DMS114 treated with DMSO at 0.1 percent for 48 hours (cell line): ENCODE data around the gene CRABP2.
A peak's percentile ranks its signal among the peaks of the same experiment; 100 is the strongest.

Experiments used
- DNase-seq: peaks from one replicate; lab custom pipeline; 2025; ENCODE audit not compliant: unreplicated experiment; lab: John Stamatoyannopoulos, UW

CRABP2 gene

DNA sequence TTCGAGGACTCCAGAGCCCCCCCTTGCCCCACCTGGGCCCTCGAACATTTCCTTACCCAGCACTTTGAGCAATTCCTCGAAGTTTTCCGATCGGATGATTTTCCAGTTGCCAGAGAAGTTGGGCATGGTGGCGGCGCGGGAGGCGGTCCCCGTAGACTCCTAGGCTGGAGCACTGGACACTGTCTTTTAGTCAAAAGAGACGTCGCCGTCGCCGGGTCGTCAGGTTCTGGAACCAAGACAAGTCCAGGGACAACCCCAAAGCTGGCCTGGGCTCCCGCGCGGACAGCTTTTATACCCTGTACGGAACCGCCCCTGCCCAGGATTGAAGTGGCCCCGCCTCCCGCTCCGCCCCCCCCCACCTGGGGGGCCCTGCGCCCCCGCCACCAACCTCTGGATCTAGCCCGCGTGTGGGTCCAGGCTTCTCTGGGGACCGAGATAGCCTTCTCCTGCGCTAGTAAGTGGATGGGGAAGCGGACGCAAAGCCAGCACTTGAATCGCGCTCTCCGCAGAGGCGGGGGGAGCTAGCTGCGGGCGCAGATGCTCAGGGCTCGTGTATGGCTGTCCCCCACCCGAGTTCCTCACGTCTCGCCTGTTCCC, at the start of gene CRABP2:
Gene CRABP2 (minus strand): TSS at position 263 of the 597 bp plus-strand sequence. CDS start 137 bp downstream, at position 126.
- no peak for DNase-seq

DNA sequence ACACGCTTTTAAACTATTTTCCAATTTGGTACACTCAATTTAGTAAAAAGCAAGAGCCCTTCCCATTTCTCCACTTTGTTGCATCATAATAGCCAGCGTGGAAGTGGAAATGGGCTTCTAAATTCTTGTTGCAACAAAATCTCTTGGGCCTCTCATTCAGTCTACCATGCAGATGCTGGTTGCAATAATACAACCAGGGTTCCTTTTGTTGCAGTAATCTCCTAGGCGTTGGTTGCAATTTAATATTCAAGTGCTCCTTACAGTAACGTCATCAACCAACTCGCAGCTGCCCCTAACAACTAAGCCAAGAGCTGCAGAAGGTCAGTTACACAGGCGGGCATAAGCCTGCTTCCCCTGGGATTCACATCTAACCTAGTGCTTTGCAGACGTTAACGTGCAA, 48.8 kb upstream of the CRABP2 start:
- no peak for DNase-seq

DNA sequence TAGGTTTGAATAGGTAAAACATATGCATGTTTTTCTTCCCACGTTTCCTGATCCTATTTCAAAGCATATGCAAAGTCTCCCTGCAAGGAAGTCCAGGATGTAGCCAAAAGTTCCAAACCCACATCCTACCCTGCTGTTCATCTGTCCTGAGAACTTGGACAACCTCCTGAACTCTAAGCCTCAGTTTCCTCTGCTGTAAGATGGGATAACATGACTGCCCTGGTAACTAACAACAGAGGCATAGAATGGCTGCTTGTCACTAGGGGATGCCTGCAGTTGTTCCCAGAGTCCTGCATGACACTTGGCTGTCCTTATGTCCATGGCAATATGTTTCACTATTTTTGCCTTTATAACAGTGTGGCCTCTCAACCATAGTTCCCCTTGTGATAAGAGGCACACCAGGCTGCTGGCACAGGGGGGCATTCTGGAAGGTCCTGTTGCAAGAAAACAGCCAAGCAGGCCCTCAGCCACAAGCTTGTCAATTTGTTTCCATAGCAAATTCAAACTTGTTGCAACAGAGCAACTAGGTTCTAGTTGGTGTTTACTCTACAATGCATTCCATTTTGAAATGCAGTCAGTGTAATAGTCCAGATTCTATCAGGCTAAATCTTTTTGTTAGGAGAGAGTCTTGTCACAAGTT, 47.6 kb upstream of the CRABP2 start:
- no peak for DNase-seq

DNA sequence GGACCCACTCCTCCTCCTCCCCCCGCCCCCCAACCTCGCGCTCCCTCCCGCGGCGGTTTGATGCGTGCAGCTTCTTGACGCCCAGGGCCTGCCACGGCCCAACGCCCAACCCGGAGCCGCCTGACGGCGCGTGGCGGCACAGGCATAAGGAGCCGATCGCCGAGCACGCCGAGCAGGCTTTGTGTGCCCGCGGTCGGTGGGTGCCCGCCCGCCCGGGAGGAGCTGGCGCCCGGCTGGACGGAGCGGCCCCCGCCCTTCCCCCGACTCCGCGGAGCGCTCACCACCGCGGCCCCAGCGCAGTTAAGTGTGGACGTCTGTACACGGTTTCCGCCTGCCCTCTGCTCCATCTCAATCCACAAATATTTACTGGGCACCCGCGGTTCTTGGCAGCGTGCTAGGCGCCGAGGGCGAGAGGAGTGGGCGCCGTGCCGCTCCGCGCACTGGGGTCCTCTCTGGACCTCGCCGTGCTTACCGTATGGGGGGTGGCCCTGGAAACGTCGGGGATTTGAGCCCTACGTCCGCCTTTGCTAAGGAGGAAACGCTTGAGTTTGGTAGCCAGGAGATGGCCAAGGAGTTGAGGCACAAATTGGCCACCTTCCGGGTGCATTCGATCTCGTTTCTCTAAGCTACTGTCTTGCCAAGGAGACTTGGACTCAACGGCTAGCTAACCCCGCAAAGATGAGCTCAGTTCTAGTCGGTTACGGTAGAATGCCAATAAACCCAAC, 46.5 kb upstream of the CRABP2 start:
- peak; percentile 88 for DNase-seq

DNA sequence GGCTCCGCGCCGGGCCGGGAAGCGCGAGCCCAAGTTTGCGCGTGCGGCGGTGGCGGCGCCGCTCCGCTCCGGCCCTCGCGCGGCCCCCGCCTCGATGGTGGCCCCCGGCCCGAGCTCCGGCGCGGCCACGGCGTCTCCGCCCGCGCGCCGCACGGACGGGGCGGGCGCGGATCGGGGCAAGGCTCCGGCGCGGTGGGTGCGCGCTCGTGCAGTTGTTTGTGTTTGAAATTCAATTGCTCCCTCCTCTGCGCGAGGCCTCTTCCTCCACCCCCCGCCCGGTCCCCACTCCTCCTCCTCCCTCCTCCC, 46.0 kb upstream of the CRABP2 start, which contains the start of gene HDGF:
Gene HDGF (minus strand): TSS at position 225 of the 306 bp plus-strand sequence. CDS start 246 bp downstream, outside the sequence.
- no peak for DNase-seq

DNA sequence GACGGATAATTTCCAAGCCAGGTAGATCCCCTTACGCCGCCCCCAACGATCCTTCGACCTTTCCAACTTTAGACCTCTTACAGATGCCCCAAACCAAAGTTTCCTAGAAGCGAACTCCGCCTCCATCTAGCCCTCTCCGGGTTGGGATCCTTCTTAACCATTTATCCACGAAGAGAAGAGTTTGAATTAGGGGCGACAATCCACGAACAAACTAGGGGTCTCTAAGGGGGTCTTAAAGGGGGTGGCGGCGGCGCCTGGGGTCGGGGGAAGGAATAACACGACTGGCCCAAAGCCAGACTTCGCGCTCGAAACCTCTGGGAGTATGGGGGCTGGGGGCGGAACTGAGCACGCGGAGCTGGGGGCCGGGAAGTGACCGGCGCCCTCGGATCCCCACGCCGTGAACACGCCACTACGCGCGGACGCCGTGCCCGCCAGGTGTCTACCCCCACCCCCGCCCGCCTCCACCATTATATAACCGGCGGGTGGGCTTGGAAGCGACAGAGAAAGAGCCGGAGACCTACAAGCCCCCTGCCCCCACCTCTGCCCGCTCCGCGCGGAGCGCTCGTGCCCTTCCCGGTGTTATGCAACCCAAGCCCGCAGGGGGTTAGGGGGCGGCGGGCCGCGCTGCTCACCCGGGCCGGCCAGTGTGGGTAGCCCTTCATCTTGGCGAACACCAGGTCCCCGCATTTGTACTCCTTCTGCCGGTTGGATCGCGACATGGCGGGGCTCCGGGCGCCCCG, 45.5 kb upstream of the CRABP2 start:
- no peak for DNase-seq

DNA sequence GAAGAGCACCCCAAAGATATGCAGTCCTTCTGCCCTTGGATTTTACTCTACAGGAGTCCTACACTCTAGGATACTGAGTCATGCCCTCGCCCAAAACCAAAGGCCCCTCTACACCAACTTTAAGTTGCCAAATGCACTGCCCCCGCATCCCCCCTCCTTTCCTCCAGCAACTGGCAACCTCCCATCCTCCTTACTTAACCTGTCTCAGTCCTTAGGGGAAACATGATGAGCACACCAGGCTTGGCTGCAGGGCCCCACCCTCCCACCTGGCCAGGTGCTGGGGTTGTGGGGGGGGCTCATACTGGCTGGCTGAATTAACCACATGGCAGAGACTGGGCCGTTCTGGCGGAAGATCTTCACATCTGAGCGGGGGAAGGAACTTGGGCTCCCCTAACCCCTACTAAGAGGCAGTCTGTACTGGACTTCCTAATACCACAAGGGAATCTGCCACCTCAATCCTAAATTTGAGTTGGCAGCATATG, 44.8 kb upstream of the CRABP2 start:
- DNase-seq: no peak

DNA sequence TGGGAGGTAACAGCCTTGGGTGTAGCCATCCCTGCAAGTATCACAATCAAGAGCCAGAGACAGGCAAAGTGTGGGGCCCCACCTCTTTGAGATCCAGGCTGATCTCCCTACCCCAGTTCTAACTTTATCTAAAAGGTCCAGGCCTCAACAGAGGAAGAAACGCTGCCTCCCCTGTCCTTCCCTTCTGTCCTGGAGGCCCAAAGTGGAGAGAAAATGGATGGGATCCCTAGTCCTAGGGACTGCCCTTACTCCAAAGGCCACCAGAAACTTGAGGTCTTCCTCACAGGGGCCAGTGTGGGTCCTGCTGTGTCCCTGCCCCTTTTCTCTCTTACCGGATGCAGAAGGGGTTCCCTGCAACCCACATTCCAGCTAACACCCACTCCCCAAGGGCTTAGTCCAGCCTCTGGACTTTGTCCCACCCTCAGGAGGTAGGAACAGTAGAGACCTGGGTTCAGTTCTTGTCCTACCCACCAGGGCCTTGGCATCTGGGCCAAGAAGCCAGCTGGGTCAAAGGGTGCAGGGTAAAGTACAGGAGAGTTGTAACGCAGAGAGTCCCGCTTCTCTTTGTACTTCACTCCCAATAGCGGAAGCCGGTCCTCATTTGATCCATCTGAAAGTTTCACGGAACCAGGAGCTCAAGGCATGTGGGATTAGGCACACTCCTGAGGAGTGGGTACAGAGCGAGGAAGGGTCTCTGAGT, 44.2 kb upstream of the CRABP2 start:
- no peak for DNase-seq

DNA sequence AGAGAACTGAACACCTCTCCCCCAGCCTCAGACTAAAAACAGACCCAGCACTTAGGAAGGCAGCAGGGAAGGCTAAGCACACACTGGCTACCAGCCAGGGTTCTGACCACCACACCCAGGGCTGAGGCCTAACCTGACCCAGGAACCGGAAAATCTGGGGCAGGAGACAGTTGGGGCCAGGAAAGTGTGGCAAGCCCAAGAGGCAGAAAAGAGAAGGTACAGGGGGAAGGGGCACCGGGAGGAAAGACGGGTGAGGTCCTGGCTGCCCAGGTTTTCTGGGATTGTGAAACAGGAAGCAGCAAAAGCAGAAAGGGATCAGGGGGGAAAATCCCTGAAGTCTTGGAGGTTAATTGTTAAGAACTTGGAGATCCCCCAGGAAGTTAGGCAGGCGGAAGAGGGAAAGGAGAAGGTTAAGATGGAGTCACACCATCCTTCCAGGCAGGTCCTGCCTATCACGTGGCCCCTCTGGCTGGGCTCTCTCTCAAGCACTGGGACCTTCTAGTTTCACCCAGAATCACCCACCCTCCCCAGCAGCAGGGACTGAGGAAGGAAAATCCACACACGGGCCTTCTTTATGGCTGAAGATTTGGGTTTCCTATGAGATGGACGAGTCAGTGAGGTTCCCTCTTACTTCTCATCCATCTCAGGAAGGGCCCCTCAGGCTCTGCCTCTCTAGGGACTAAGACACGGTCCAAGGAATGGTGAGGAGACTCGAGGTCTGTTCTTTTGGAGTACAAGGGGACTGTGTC, 43.5 kb upstream of the CRABP2 start:
- DNase-seq: no peak

DNA sequence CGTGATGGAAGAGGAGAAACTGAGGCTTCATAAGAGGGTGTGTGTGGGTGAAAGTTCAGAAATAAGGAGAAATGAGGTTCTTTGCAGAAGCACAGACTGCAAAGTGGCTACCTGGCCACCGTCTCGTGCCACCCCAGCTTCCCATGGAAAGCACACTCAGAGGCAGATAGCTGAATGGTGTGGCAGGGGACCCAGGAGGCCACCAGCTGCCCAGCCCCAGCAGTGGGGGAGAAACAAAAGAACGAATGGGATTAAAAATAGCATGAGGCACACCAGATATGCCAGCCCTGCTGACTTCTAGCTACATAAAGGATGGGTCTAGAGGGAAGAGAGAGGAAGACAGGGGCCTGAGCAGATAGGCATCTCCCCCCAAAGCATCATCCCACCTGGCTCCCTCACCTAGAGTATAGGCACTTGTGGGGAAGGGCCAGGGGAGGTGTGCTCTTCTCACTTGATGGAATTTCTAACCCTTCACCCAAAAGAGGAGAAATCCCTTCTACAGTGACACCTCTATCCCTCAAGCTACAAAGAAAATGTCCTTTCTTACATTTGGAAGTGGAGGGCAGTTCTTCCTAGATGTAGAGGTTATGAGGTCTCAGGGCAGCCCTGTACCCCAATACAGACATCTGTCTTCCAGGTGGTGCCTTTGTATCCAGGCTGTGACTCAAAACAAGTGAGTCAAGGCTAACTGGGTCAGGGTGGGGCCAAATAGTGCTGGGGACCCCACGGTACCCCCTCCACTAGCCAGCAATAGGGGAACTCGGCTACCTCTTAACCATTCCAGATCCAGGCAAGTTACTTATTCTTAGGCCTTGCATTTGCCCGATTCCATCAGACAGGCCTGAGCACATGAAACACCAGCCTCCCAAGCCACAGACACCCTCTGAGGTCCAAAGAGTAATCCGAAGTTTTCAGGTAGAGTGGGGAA, 42.6 kb upstream of the CRABP2 start:
- DNase-seq: no peak

DNA sequence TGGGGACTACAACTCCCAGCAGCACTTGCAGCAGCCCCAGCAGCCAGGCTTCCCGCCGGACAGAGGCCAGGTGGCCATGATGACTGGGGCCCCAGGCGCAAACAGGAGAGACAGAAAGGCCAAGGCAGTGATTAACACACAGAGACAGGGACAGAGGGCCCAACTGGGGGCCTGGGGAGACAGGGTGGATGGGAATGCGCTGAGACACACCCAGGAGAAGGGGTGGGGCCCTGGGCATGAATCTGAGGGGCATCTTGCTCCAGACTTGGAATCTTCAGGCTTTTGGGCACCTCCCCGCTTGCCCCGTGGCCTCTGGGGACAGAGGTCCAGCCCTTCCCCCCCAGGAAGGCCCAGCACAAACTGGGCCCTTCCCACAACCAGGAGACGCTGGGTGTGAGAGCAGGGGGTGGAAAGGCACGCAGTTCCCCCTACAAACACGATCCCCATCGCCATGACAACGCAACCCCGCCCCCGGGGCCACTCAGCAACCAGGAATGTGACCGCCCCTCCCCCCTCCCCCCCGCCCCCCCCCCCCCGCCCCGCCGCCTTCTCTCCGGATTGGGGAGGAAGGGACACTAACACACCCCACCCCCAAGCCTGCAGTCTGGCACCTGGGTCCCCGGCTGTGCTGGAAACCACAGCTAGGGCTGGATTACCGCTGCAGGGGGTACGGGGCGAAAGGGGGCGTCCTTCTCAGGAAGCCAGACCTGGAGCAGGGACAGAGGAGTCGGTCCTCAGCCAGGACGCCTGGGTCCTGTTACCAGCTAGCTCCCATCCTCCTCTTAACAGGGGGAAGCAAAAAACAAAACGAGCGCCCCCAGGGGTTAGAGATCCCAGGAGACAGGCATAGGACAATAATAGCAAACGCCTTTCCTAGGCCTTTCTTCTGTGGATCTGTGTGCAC, 41.6 kb upstream of the CRABP2 start:
- peak; percentile 65 for DNase-seq

DNA sequence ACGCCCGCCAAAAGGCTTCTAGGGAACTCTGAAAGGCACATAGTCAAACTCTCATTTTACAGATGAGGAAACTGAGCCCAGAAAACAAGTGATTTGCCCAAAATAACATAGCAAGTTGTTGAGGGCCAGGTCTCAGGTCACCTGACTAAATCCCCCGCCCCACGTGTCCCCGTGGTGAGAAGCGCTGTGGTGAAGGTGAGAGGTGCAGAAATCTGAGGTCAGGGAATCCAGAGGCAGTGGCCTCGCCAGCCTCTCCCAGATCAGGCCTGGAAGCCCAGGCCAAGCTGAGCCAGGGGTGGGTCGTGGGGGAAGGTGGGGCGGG, 41.0 kb upstream of the CRABP2 start:
- DNase-seq: no peak

DNA sequence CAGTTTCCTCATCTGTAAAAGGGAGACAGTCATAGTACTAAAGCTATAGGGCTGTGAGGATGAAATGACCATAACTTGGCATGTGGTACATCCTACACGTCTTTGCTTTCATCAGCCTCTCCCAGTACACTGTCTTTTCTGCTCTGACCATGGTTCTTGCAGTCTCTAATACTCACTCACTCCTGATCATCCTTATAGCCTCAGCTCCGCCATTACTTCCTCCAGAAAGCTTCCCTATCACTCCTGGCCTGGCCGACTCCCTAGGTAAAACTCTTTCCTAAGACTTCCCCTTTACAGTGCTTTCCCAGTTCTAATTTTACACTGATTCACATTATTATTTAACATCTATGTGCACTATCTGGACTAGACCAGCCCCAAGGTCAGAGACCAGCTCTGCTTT, 40.5 kb upstream of the CRABP2 start:
- no peak for DNase-seq

DNA sequence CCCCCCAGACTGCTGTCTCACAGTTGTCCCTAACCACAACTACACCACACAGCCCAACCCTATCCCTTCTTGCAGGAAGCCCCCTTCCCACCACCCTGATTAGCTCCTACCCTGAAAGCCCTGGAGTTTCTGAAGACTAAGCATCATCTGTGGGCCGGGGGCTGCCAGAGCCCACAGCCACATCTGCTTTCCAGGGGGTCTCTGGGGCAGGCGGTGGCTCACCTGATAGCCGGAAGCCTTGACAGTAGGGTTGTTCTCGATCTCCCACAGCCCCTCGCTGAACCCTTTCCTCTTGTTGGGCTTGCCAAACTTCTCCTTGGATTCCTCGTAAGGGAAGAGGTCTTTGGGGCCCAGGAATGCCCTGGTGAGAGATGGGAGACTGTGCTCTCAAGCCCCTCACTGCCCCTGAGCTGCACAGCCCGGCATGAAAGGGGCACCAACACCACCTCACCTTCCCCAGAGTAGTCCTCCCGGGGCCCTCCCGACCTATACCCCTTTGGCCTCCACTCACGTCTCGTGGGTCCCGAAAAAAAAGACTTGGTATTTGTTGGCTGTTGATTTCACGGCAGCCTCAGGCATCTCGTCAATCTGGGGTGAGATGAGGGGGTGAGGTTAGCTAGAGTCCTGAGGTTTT, 39.5 kb upstream of the CRABP2 start:
- DNase-seq: no peak

DNA sequence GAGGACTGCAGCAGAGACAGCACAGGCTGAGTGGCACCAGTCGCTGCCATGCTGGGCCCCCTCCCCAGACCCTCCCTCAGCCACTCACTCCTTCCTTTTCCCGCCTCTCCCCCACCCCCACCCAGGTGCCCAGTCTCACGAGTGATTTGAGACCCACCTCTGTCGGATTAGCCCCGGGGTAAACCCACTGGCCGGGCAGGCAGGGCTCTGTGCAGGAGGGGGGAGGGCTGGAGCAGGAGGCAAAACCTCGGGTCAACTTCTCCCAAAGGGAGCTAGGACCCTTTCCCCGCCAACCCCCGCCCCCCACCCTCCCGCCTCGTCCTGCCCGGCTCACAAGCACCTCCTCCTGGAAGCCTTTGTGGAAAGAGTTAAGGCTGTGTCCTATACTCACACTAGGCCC, 39.0 kb upstream of the CRABP2 start:
- no peak for DNase-seq

DNA sequence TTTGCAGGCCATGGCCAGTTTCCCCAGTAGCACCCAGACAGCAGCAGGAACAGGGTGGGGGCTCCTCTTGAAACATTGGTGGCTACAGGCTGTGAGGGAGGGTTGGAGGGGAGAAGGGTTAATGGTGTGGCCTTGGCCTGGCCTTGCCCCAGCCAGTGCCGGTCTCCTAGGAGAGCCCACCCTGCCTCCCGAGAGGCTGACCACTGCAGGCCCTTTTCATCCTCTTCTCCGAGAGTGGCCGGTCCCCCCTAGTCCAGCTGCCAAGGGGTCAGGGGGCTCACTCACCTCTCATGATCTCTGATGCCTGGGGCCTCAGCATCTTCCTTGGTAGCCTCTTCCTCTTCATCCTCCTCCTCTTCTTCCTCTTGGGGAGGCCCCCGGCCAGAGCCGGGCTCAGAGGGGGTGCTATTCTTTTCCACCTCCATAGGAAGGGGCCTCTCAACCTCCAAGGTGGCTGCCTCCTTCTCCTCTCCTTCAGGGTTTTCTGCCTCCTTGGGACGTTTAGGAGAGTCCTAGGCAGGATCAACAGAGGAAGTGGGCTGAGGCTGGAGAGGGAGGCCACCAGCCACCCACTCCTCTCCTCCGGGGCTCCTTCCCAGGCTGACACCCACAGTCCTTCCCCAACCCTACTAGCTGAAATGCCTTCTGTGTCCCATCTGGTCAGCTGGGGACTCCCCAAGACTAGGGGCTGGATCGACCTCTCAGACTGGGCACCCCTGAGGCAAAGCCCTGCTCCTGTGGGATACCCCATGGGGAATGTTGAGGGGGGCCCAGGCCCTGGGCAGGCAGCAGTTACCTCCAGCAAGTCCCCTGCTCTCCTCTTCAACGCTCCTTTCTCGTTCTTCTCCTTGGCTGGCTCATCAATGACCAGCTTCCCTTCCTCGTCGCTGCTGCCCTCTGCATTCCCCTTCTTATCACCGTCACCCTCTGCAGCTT, 38.3 kb upstream of the CRABP2 start:
- no peak for DNase-seq

DNA sequence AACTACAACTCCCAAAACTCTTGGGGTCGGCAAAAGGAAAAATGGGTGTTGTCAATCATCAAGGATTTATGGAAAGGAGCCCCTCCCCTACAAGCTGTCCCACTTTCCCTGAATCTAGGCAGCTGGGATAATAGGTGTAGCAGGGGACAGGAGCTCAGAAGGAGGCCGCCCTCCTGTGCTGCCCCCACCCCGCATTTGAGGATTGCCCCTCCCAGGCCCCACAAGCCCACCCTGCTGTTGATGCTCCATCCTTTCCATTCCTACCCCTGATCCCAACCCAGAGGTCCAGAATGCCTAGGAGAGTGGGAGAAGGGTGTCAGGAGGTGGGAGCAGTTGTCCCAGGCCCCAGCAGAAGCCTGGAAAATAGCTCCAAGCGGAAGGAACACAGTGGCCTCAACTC, 37.4 kb upstream of the CRABP2 start:
- no peak for DNase-seq
